ENCODE measurements around the gene GNB5.
"Not testable (repeated sequence)": the region's sequence is repeated elsewhere in the genome, so short reads cannot be mapped to it uniquely, and the experiment has no call there.

GNB5 gene

GRCh38 chr15:52111517-52112202 lies 79.5 kb downstream of the GNB5 start:
- no peak for DNase-seq

GRCh38 chr15:52109559-52110451 lies 81.4 kb downstream of the GNB5 start:
- no peak for DNase-seq

- DNase-seq = no peak
Observed at GRCh38 chr15:52107238-52107637, 84.0 kb downstream of the GNB5 start.

- DNase-seq = no peak
Observed at GRCh38 chr15:52106641-52107040, 84.6 kb downstream of the GNB5 start.

- DNase-seq = no peak
Observed at GRCh38 chr15:52105846-52106245, 85.3 kb downstream of the GNB5 start.

GRCh38 chr15:52104532-52105004 lies 86.6 kb downstream of the GNB5 start:
- no peak for DNase-seq

GRCh38 chr15:52103217-52104207 lies 87.7 kb downstream of the GNB5 start:
- no peak for DNase-seq

- no peak for DNase-seq
Observed at GRCh38 chr15:52102463-52102862, 88.7 kb downstream of the GNB5 start.

GRCh38 chr15:52101542-52102323 lies 89.5 kb downstream of the GNB5 start:
- DNase-seq = no peak

GRCh38 chr15:52100807-52101442 lies 90.3 kb downstream of the GNB5 start:
- DNase-seq = no peak

GRCh38 chr15:52099651-52100272 lies 91.4 kb downstream of the GNB5 start:
- no peak for DNase-seq

- no peak for DNase-seq
Observed at GRCh38 chr15:52098323-52098722, 92.9 kb downstream of the GNB5 start.

GRCh38 chr15:52097180-52097579 lies 94.0 kb downstream of the GNB5 start:
- no peak for DNase-seq

GRCh38 chr15:52096536-52096935 lies 94.7 kb downstream of the GNB5 start:
- not testable (repeated sequence) for DNase-seq

- no peak for DNase-seq
Observed at GRCh38 chr15:52095597-52096262, 95.5 kb downstream of the GNB5 start.

- no peak for DNase-seq
Observed at GRCh38 chr15:52094811-52095584, 96.2 kb downstream of the GNB5 start.

GRCh38 chr15:52093539-52094510 lies 97.4 kb downstream of the GNB5 start:
- DNase-seq = no peak

GRCh38 chr15:52093167-52093538 lies 98.0 kb downstream of the GNB5 start:
- DNase-seq = no peak

All from CD4-positive, alpha-beta T cell treated with Interleukin-6 for 4 hours (primary cell).